Cardiac muscle cell (in vitro differentiated cells and primary cell): ENCODE data around the gene NOL3. TPM values are rescaled to one million over a fixed set of nuclear protein-coding genes. Genes with fewer than 3 reads are reported as not detected.

Experiments
- DNase-seq, 2 donors: peaks; one replicate each; pipeline versions ENCODE4 v3.0.0 to v3.0.0-alpha.2; 2010 to 2017; ENCODE audit warnings: low read depth in 1 of 2, low spot score in 1 of 2
- H3K27ac ChIP-seq: fragments of 200-600 bp; sonication (generic); 2 replicates; pipeline ENCODE4 v1.5.1; 2016
- H3K27me3 ChIP-seq: fragments of 200-600 bp; sonication (generic); 2 replicates; pipeline ENCODE4 v1.6.0; 2016; ENCODE audit warnings: control low read depth
- H3K36me3 ChIP-seq: fragments of 200-600 bp; sonication (generic); 2 replicates; pipeline ENCODE4 v1.5.1; 2016; ENCODE audit warnings: control low read depth
- H3K4me1 ChIP-seq: fragments of 200-600 bp; sonication (generic); 2 replicates; pipeline ENCODE4 v1.8.1; 2017; ENCODE audit warnings: low read depth, mild to moderate bottlenecking, mixed run types
- H3K4me3 ChIP-seq: fragments of 200-600 bp; sonication (generic); 2 replicates; pipeline ENCODE4 v1.5.1; 2016; ENCODE audit warnings: mild to moderate bottlenecking
- H3K9me3 ChIP-seq: fragments of 200-600 bp; sonication (generic); 2 replicates; pipeline ENCODE4 v1.5.1; 2017; ENCODE audit warnings: low read depth, mild to moderate bottlenecking, control low read depth
- CTCF ChIP-seq: IDR thresholded peaks from 2 replicates; pipeline ENCODE4 v1.5.1; 2012; ENCODE audit warnings: low read depth, mild to moderate bottlenecking, low read length
- polyA plus RNA-seq: library from polyadenylated mRNA; unstranded; fragments of >200 nt; fragmentation: Nextera tagmentation; extraction: Ambion mirVana; gene quantifications from 2 replicates; pipeline ENCODE4 v1.2.1, GENCODE V29; 2016
- total RNA-seq: library from RNA; depleted of rRNA; stranded (reverse); fragments of >200 nt; gene quantifications from 2 replicates; pipeline ENCODE4 v1.2.3, GENCODE V29; 2016

Gene NOL3
- total and polyA plus RNA-seq, 2 experiments from 2014 or later: 31.1 to 40.6 TPM

- no peak for DNase-seq
- TF ChIP-seq CTCF: no peak
- H3K4me1 ChIP-seq: no peaks in the 10 kb centered on the region
- no peak overlapping the region for H3K27ac ChIP-seq
- no peaks in the 10 kb centered on the region for H3K27me3 ChIP-seq
- no peak overlapping the region for H3K4me3 ChIP-seq
- no peaks in the 10 kb centered on the region for H3K9me3 ChIP-seq
- H3K36me3 ChIP-seq: peaks cover 8% of the 10 kb centered on the region
These were observed 32.1 kb downstream of the NOL3 start for GRCh38 chr16:67202426-67202825.

GRCh38 chr16:67202956-67203493, 32.7 kb downstream of the NOL3 start:
- no peak overlapping the region for H3K27ac ChIP-seq
- TF ChIP-seq CTCF: no peak
- H3K36me3 ChIP-seq: peaks cover 6% of the 10 kb centered on the region
- H3K4me3 ChIP-seq: no peak overlapping the region
- H3K4me1 ChIP-seq: no peaks in the 10 kb centered on the region
- H3K27me3 ChIP-seq: no peaks in the 10 kb centered on the region
- H3K9me3 ChIP-seq: no peaks in the 10 kb centered on the region
- DNase-seq: no peak

- Histone ChIP-seq H3K9me3 (no peaks in the 10 kb centered on the region), H3K27ac (no peak overlapping the region), H3K27me3 (no peaks in the 10 kb centered on the region), H3K36me3 (peaks cover 2% of the 10 kb centered on the region), H3K4me3 (no peak overlapping the region), H3K4me1 (no peaks in the 10 kb centered on the region)
- DNase-seq: no peak
- no peak for TF ChIP-seq CTCF
These were observed 33.7 kb downstream of the NOL3 start for GRCh38 chr16:67204076-67204475.

GRCh38 chr16:67206129-67206837, 35.9 kb downstream of the NOL3 start:
- no peaks in the 10 kb centered on the region for H3K27me3 ChIP-seq
- peaks cover 2% of the 10 kb centered on the region for H3K36me3 ChIP-seq
- H3K9me3 ChIP-seq: no peaks in the 10 kb centered on the region
- no peak overlapping the region for H3K27ac ChIP-seq
- TF ChIP-seq CTCF: no peak
- no peak overlapping the region for H3K4me3 ChIP-seq
- no peak for DNase-seq
- no peaks in the 10 kb centered on the region for H3K4me1 ChIP-seq

DNA sequence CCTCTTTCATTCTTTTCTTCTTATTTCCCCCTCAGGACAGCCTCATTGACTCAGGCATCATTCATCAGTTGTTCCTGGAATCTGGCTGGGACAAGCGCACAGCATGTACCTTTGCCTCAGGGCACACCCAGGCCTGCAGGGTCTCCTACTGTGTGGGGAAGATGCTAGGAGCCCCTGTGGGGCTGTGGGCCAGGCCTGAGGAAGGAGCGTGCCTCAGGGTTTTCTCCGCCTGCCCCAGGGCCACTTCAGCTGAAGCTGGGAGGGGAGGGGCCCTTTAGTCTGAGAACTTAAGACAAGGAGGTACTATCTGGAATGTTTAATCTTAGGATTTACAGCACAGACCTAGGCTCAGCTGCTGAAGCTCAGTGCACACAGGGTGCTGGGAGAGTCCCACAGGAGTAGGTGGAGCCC, 36.5 kb downstream of the NOL3 start:
- no peaks in the 10 kb centered on the region for H3K27me3 ChIP-seq
- DNase-seq: no peak
- no peak for TF ChIP-seq CTCF
- no peak overlapping the region for H3K27ac ChIP-seq
- H3K4me3 ChIP-seq: no peak overlapping the region
- no peaks in the 10 kb centered on the region for H3K4me1 ChIP-seq
- H3K36me3 ChIP-seq: peaks cover 2% of the 10 kb centered on the region
- H3K9me3 ChIP-seq: no peaks in the 10 kb centered on the region
